ENCODE data around the gene GSTM4. TPM values are rescaled to one million over a fixed set of nuclear protein-coding genes. Genes with fewer than 3 reads are reported as not detected.
"Not testable (repeated sequence)": the region's sequence is repeated elsewhere in the genome, so short reads cannot be mapped to it uniquely, and the experiment has no call there.

Gene GSTM4
- polyA plus RNA-seq, 1 donor: 68.4 TPM

DNA sequence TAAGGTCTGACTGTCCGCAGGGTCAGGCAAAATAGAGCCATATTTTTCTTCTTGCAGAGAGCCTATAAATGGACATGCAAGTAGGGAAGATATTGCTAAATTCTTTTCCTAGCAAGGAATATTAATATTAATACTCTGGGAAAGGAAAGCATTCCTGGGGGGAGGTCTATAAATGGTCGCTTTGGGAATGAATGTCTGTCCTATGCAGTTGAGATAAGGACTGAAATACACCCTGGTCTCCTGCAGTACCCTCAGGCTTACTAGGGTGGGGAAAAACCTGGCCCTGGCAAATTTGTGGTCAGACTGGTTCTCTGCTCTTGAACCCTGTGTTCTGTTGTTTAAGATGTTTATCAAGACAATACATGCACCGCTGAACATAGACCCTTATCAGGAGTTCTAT is 47.0 kb downstream of the GSTM4 start:
- not testable (repeated sequence) for DNase-seq; H3K27ac ChIP-seq (ENCODE audit: low read length); H3K4me1 ChIP-seq (ENCODE audit: control insufficient read depth, insufficient read depth, low read length); H3K27me3 ChIP-seq (ENCODE audit: control insufficient read depth, insufficient read depth, low read length); H3K4me3 ChIP-seq (ENCODE audit: low read length); H3K9me3 ChIP-seq (ENCODE audit: control insufficient read depth, low read depth, low read length); H3K36me3 ChIP-seq (ENCODE audit: control insufficient read depth, insufficient read depth, low read length)
- WGBS (ENCODE audit: insufficient coverage, low lambda C conversion rate): no CpG with 5 or more reads among the region's 3 CpGs

DNA sequence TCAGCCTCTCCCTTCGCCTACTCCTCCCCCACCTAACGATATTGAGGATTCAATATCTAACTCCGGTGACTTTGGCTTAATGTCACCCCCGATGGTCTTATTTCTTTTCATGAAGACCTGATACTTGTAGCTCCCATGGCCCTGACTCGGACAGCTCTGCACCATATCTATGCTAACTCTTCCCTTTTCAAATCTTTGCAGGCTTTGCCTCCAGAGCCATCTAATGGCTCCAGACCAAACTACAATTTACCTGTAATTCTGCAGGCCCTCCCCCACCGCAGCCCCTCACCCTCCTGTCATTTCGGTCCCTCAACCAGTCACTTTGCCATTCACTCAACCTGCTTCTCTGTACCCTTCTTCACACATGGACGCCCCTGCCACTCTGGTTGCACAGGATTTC is 48.3 kb downstream of the GSTM4 start:
- no peaks in the 10 kb centered on the region for H3K9me3 ChIP-seq (ENCODE audit: control insufficient read depth, low read depth, low read length)
- WGBS (ENCODE audit: insufficient coverage, low lambda C conversion rate): 53% methylated on average over 3 of the region's 8 CpGs
- no peaks in the 10 kb centered on the region for H3K36me3 ChIP-seq (ENCODE audit: control insufficient read depth, insufficient read depth, low read length)
- H3K27ac ChIP-seq (ENCODE audit: low read length): no peak overlapping the region
- H3K4me1 ChIP-seq (ENCODE audit: control insufficient read depth, insufficient read depth, low read length): peaks cover 7% of the 10 kb centered on the region
- H3K4me3 ChIP-seq (ENCODE audit: low read length): no peak overlapping the region
- H3K27me3 ChIP-seq (ENCODE audit: control insufficient read depth, insufficient read depth, low read length): no peaks in the 10 kb centered on the region
- DNase-seq: peak in 1 of 2 donors; percentile 3

DNA sequence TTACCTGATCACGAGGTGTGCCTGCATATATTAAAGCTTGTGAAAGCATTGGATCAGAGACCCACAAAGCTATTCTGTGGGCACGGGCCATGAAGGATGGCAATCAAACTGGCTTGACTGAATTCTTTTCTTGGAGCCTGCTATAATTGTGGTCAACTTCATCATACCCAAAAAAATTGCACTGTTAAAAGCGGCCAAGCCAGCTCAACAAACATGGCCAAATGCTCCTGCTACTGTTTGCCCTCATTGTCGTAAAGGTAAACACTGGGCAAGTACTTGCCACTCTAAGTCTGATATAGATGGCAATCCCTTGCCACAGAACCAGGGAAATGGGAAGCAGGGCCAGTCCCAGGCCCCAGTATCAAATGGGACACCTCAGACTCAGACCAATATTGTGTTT is 49.5 kb downstream of the GSTM4 start:
- peaks cover 7% of the 10 kb centered on the region for H3K4me1 ChIP-seq (ENCODE audit: control insufficient read depth, insufficient read depth, low read length)
- no CpG with 5 or more reads among the region's 4 CpGs for WGBS (ENCODE audit: insufficient coverage, low lambda C conversion rate)
- no peaks in the 10 kb centered on the region for H3K36me3 ChIP-seq (ENCODE audit: control insufficient read depth, insufficient read depth, low read length)
- H3K27me3 ChIP-seq (ENCODE audit: control insufficient read depth, insufficient read depth, low read length): no peaks in the 10 kb centered on the region
- H3K4me3 ChIP-seq (ENCODE audit: low read length): no peak overlapping the region
- no peak for DNase-seq
- H3K27ac ChIP-seq (ENCODE audit: low read length): no peak overlapping the region
- peaks cover 3% of the 10 kb centered on the region for H3K9me3 ChIP-seq (ENCODE audit: control insufficient read depth, low read depth, low read length)

DNA sequence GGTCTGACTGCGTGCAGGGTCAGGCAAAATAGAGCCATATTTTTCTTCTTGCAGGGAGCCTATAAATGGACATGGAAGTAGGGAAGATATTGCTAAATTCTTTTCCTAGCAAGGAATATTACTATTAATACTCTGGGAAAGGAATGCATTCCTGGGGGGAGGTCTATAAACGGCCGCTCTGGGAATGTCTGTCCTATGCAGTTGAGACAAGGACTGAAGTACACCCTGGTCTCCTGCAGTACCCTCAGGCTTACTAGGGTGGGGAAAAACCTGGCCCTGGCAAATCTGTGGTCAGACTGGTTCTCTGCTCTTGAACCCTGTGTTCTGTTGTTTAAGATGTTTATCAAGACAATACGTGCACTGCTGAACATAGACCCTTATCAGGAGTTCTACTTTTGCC is 53.0 kb downstream of the GSTM4 start:
- not testable (repeated sequence) for H3K4me3 ChIP-seq (ENCODE audit: low read length); DNase-seq; H3K27ac ChIP-seq (ENCODE audit: low read length); H3K27me3 ChIP-seq (ENCODE audit: control insufficient read depth, insufficient read depth, low read length); H3K4me1 ChIP-seq (ENCODE audit: control insufficient read depth, insufficient read depth, low read length); H3K36me3 ChIP-seq (ENCODE audit: control insufficient read depth, insufficient read depth, low read length); H3K9me3 ChIP-seq (ENCODE audit: control insufficient read depth, low read depth, low read length)
- 75% methylated on average over 2 of the region's 4 CpGs for WGBS (ENCODE audit: insufficient coverage, low lambda C conversion rate)

DNA sequence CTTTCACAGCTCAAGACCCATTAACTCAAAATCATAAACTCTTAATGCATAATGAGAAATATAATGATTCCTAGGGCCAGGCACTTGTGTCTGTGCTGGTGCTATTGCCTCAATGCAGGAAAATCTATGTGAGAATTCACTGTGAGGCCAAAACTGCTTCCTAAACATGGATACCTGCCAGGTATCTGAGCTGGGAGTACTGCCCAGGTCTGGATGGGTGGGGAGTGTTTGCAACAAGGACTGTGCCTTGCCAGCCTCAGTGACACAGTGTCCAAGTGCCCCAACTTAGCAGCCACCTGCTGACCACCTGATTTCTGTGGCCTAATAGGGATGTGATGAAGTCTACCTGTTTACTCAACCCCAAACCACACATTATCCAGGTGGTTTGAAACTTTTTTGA is 53.9 kb downstream of the GSTM4 start:
- H3K27ac ChIP-seq (ENCODE audit: low read length); DNase-seq; H3K27me3 ChIP-seq (ENCODE audit: control insufficient read depth, insufficient read depth, low read length); H3K4me3 ChIP-seq (ENCODE audit: low read length); H3K36me3 ChIP-seq (ENCODE audit: control insufficient read depth, insufficient read depth, low read length); H3K9me3 ChIP-seq (ENCODE audit: control insufficient read depth, low read depth, low read length); H3K4me1 ChIP-seq (ENCODE audit: control insufficient read depth, insufficient read depth, low read length): not testable (repeated sequence)

Other genes starting within 250 kb of the GSTM4 start
- 94.1 TPM for gene PSMA5, start 229.7 kb upstream of the GSTM4 start, polyA plus RNA-seq
- gene SYPL2, start 189.6 kb upstream of the GSTM4 start, polyA plus RNA-seq: 0.60 TPM
- gene ATXN7L2, start 172.2 kb upstream of the GSTM4 start, polyA plus RNA-seq: 6.1 TPM
- gene CYB561D1, start 162.0 kb upstream of the GSTM4 start, polyA plus RNA-seq: 7.2 TPM
- 2.0 TPM for gene AMIGO1, start 146.4 kb upstream of the GSTM4 start, polyA plus RNA-seq
- 0.93 TPM for gene GPR61, start 116.2 kb upstream of the GSTM4 start, polyA plus RNA-seq
- 7.5 TPM for gene GNAI3, start 107.5 kb upstream of the GSTM4 start, polyA plus RNA-seq
- gene GNAT2, start 36.5 kb upstream of the GSTM4 start, polyA plus RNA-seq: not detected
- 61.2 TPM for gene AMPD2, start 36.3 kb upstream of the GSTM4 start, polyA plus RNA-seq
- 197 TPM for gene GSTM2, start 12.0 kb downstream of the GSTM4 start, polyA plus RNA-seq
- gene GSTM1, start 31.7 kb downstream of the GSTM4 start, polyA plus RNA-seq: 1.1 TPM
- gene GSTM5, start 56.2 kb downstream of the GSTM4 start, polyA plus RNA-seq: 7.2 TPM
- gene GSTM3, start 84.9 kb downstream of the GSTM4 start, polyA plus RNA-seq: 132 TPM
- gene EPS8L3, start 107.8 kb downstream of the GSTM4 start, polyA plus RNA-seq: 343 TPM

Measured in large intestine (tissue), 3 donors.